KMS-11 (cell line): ENCODE results near the gene FUT1.

Experiments used
- H2AFZ ChIP-seq: fragments of 200-600 bp; sonication (generic); 2 replicates; pipeline ENCODE4 v1.6.1; 2016; ENCODE audit warnings: antibody characterized with exemption, mixed run types, low read depth
- H3K27ac ChIP-seq: fragments of 200-600 bp; sonication (generic); 2 replicates; pipeline ENCODE4 v1.6.1; 2016; ENCODE audit warnings: mild to moderate bottlenecking, mixed run types
- H3K27me3 ChIP-seq: fragments of 200-600 bp; sonication (generic); 2 replicates; pipeline ENCODE4 v1.6.1; 2017; ENCODE audit warnings: mild to moderate bottlenecking, low read depth, mixed run types, moderate library complexity; ENCODE audit not compliant: insufficient read depth
- H3K36me3 ChIP-seq: fragments of 200-600 bp; sonication (generic); 2 replicates; pipeline ENCODE4 v1.6.1; 2017; ENCODE audit warnings: mild to moderate bottlenecking, mixed run types; ENCODE audit not compliant: insufficient read depth
- H3K4me1 ChIP-seq: fragments of 200-600 bp; sonication (generic); 2 replicates; pipeline ENCODE4 v1.6.1; 2016; ENCODE audit warnings: mild to moderate bottlenecking, low read depth, mixed run types; ENCODE audit not compliant: poor library complexity, severe bottlenecking
- H3K4me2 ChIP-seq: fragments of 200-600 bp; sonication (generic); 2 replicates; pipeline ENCODE4 v1.7.0; 2016; ENCODE audit warnings: mild to moderate bottlenecking, mixed run types
- H3K4me3 ChIP-seq: fragments of 200-600 bp; sonication (generic); IDR thresholded peaks from 2 replicates; pipeline ENCODE4 v1.6.1; 2017; ENCODE audit warnings: low read depth, low read length, mixed read lengths; ENCODE audit not compliant: insufficient read depth
- H3K79me2 ChIP-seq: fragments of 200-600 bp; sonication (generic); 2 replicates; pipeline ENCODE4 v1.6.1; 2016; ENCODE audit warnings: low read depth, mixed run types; ENCODE audit not compliant: insufficient read depth
- H3K9ac ChIP-seq: fragments of 200-600 bp; sonication (generic); 2 replicates; pipeline ENCODE4 v1.6.1; 2016; ENCODE audit warnings: mild to moderate bottlenecking, mixed run types
- H4K20me1 ChIP-seq: fragments of 200-600 bp; sonication (generic); 2 replicates; pipeline ENCODE4 v1.6.1; 2016; ENCODE audit warnings: mild to moderate bottlenecking, mixed run types; ENCODE audit not compliant: insufficient read depth
- CTCF ChIP-seq: fragments of 200-600 bp; sonication (generic); conservative IDR thresholded peaks from 2 replicates; pipeline ENCODE4 v1.6.1; 2017; ENCODE audit warnings: low read depth, mild to moderate bottlenecking, antibody characterized with exemption, low read length, moderate library complexity, mixed read lengths

FUT1 gene

GRCh38 chr19:48779636-48780035 lies 27.2 kb upstream of the FUT1 start:
- Histone ChIP-seq H3K27ac (no peak overlapping the region), H3K27me3 (peaks cover 44% of the 10 kb centered on the region), H3K79me2 (no peaks in the 10 kb centered on the region), H4K20me1 (no peaks in the 10 kb centered on the region), H3K4me3 (no peak overlapping the region), H2AFZ (no peak overlapping the region), H3K36me3 (no peaks in the 10 kb centered on the region), H3K4me1 (peaks cover 6% of the 10 kb centered on the region), H3K4me2 (no peak overlapping the region), H3K9ac (no peak overlapping the region)
- no peak for TF ChIP-seq CTCF

GRCh38 chr19:48777720-48778119 lies 25.3 kb upstream of the FUT1 start:
- Histone ChIP-seq H2AFZ (no peak overlapping the region), H3K36me3 (no peaks in the 10 kb centered on the region), H3K4me2 (no peak overlapping the region), H3K79me2 (no peaks in the 10 kb centered on the region), H3K9ac (no peak overlapping the region), H4K20me1 (no peaks in the 10 kb centered on the region), H3K4me1 (peaks cover 6% of the 10 kb centered on the region), H3K27me3 (peaks cover 50% of the 10 kb centered on the region), H3K4me3 (no peak overlapping the region), H3K27ac (no peak overlapping the region)
- TF ChIP-seq CTCF: no peak

GRCh38 chr19:48777139-48777538 lies 24.7 kb upstream of the FUT1 start:
- Histone ChIP-seq H3K4me1 (peaks cover 6% of the 10 kb centered on the region), H3K27me3 (peaks cover 56% of the 10 kb centered on the region), H3K27ac (no peak overlapping the region), H4K20me1 (no peaks in the 10 kb centered on the region), H3K9ac (no peak overlapping the region), H3K4me3 (no peak overlapping the region), H3K36me3 (no peaks in the 10 kb centered on the region), H2AFZ (no peak overlapping the region), H3K4me2 (no peak overlapping the region), H3K79me2 (no peaks in the 10 kb centered on the region)
- TF ChIP-seq CTCF: no peak

- TF ChIP-seq CTCF: no peak
- H3K9ac ChIP-seq: no peak overlapping the region
- no peaks in the 10 kb centered on the region for H3K4me1 ChIP-seq
- H3K4me2 ChIP-seq: no peak overlapping the region
- no peak overlapping the region for H2AFZ ChIP-seq
- H3K4me3 ChIP-seq: no peak overlapping the region
- no peaks in the 10 kb centered on the region for H3K79me2 ChIP-seq
- H4K20me1 ChIP-seq: no peaks in the 10 kb centered on the region
- H3K36me3 ChIP-seq: no peaks in the 10 kb centered on the region
- H3K27me3 ChIP-seq: peaks cover 77% of the 10 kb centered on the region
- no peak overlapping the region for H3K27ac ChIP-seq
Measured at GRCh38 chr19:48772503-48772953, 20.1 kb upstream of the FUT1 start.
